Activated naive CD8-positive, alpha-beta T cell treated with anti-CD3 and anti-CD28 coated beads, Interleukin-2, amount 10 ng/mL, durations not matched to agents 7 days and 5 days (primary cell): ENCODE measurements around the gene OR2A5. TPM values are rescaled to one million over a fixed set of nuclear protein-coding genes. Genes with fewer than 3 reads are reported as not detected.
"Not testable (repeated sequence)": the region's sequence is repeated elsewhere in the genome, so short reads cannot be mapped to it uniquely, and the experiment has no call there.

Experiments
- ATAC-seq: fragments of 150-1000 bp; cut with Tn5 transposase; one replicate; pipeline ENCODE4 v1.10.0; 2021; ENCODE audit warnings: low read depth, moderate library complexity
- POLR2A ChIA-PET: fragments of 350-600 bp; sonication (Branson Sonifier 250); formaldehyde crosslinking; loops from one replicate; lab custom pipeline; 2021; ENCODE audit warnings: antibody characterized with exemption; lab: Charles Lee
- DNase-seq: peaks from one replicate; pipeline ENCODE4 v3.0.0; 2021
- H3K27ac Mint-ChIP-seq: one replicate; pipeline ENCODE4 v1.8.0; 2022; ENCODE audit warnings: mild to moderate bottlenecking, mixed read lengths
- H3K27me3 Mint-ChIP-seq: one replicate; pipeline ENCODE4 v1.8.0; 2022; ENCODE audit warnings: mild to moderate bottlenecking, moderate library complexity, mixed read lengths
- H3K36me3 Mint-ChIP-seq: one replicate; pipeline ENCODE4 v1.8.0; 2021; ENCODE audit warnings: mild to moderate bottlenecking, mixed read lengths
- H3K4me1 Mint-ChIP-seq: one replicate; pipeline ENCODE4 v1.8.0; 2021; ENCODE audit warnings: mixed read lengths
- H3K4me3 Mint-ChIP-seq: one replicate; pipeline ENCODE4 v1.8.0; 2022; ENCODE audit warnings: mild to moderate bottlenecking, moderate library complexity, mixed read lengths
- H3K9me3 Mint-ChIP-seq: one replicate; pipeline ENCODE4 v1.8.0; 2021; ENCODE audit warnings: mixed read lengths
- total RNA-seq, 2 experiments: library from RNA; stranded (reverse); gene quantifications; one replicate each; pipeline ENCODE4 v1.2.3, GENCODE V29; 2021

Gene OR2A5
- total RNA-seq, 2 experiments from 2014 or later = not detected

DNA sequence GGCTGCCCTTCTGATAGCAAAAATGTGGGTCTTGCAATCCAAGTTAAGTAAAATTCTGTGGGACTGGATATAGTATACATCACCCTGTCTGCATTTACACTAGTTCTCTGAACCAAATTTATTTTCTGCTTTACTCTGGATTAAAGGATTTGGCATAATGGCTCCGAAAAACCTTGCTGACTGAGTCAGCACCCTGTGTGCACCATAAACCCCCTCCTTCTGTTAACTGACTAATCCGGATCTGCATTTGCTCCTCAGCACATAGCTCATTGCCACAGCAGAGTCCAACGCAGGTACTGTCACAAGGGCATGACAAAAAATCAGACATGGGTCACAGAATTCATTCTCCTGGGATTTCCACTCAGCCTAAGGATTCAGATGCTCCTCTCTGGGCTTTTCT is 1.3 kb downstream of the OR2A5 start:
- Mint-ChIP-seq H3K27me3 (peaks cover 13% of the 10 kb centered on the region), H3K4me1 (no peaks in the 10 kb centered on the region), H3K27ac (no peak overlapping the region), H3K4me3 (no peak overlapping the region), H3K36me3 (no peaks in the 10 kb centered on the region), H3K9me3 (no peaks in the 10 kb centered on the region)
- POLR2A ChIA-PET = no interaction called here
- ATAC-seq (no peak), DNase-seq (no peak)

DNA sequence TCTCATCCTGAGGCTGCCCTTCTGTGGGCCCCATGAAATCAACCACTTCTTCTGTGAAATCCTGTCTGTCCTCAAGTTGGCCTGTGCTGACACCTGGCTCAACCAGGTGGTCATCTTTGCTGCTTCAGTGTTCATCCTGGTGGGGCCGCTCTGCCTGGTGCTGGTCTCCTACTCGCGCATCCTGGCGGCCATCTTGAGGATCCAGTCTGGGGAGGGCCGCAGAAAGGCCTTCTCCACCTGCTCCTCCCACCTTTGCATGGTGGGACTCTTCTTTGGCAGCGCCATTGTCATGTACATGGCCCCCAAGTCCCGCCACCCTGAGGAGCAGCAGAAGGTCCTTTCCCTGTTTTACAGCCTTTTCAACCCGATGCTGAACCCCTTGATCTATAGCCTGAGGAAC is 2.1 kb downstream of the OR2A5 start:
- H3K27ac Mint-ChIP-seq, H3K4me1 Mint-ChIP-seq, H3K9me3 Mint-ChIP-seq, H3K4me3 Mint-ChIP-seq, POLR2A ChIA-PET, DNase-seq, H3K36me3 Mint-ChIP-seq, ATAC-seq: not testable (repeated sequence)
- H3K27me3 Mint-ChIP-seq = peaks cover 14% of the 10 kb centered on the region

DNA sequence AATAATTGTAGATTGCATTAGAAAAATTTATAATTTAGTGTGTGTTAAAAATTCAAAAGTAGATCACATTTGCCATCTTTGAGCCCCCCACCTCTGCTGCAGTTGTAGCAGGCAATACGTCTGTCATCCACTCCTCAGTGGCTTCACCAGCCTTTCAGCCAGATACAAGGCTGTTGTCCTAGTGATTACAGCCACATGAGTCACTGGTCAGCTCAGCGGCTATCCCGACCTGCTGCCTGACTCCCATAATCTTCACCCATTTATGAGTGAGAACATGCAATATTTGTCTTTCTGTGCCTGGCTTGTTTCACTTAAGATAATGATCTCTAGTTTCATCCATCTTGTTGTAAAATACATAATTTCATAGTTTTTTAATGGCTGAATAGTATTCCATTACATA is 9.2 kb downstream of the OR2A5 start:
- peaks cover 5% of the 10 kb centered on the region for H3K27me3 Mint-ChIP-seq
- no peak overlapping the region for H3K4me3 Mint-ChIP-seq
- H3K36me3 Mint-ChIP-seq = no peaks in the 10 kb centered on the region
- DNase-seq = no peak
- H3K9me3 Mint-ChIP-seq = peaks cover 5% of the 10 kb centered on the region
- H3K4me1 Mint-ChIP-seq = no peaks in the 10 kb centered on the region
- ATAC-seq = no peak
- POLR2A ChIA-PET = no interaction called here
- no peak overlapping the region for H3K27ac Mint-ChIP-seq

- Mint-ChIP-seq H3K4me3 (no peak overlapping the region), H3K4me1 (no peaks in the 10 kb centered on the region), H3K27ac (no peak overlapping the region), H3K36me3 (no peaks in the 10 kb centered on the region), H3K9me3 (peaks cover 5% of the 10 kb centered on the region), H3K27me3 (peaks cover 15% of the 10 kb centered on the region)
- no peak for ATAC-seq
- DNase-seq = no peak
- POLR2A ChIA-PET = no interaction called here
Measured at GRCh38 chr7:144063710-144064109, 15.0 kb downstream of the OR2A5 start.

DNA sequence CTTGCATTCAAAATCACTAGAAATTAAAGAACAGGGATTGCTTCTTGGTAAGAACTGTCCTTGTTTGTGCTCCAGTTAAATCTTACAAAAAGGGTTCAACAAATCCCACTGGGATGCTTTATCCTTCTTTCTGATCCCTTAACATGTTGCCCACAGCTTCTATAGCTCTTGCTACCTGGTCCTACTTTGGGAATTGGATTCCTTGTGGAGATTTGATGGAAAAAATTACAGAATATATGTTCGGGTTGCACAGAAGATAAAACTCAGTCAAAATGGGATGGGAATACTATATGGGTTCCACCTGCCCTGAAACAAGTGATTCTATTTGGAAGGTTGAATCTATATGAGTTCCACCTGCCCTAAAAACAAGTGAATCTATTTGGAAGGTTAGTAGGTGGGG is 20.8 kb downstream of the OR2A5 start, which contains the start of gene OR2A25:
Gene OR2A25 (plus strand): TSS at position 301 of the 400 bp plus-strand sequence. CDS start 4,409 bp downstream, outside the sequence.
- Mint-ChIP-seq H3K27ac (no peak within 1 kb of the TSS), H3K4me3 (no peak within 1 kb of the TSS), H3K4me1 (no peaks in the 10 kb centered on the region), H3K27me3 (peaks cover 20% of the 10 kb centered on the region), H3K36me3 (no peaks in the 10 kb centered on the region), H3K9me3 (no peaks in the 10 kb centered on the region)
- POLR2A ChIA-PET = no interaction called here
- no peak for ATAC-seq
- no peak for DNase-seq

DNA sequence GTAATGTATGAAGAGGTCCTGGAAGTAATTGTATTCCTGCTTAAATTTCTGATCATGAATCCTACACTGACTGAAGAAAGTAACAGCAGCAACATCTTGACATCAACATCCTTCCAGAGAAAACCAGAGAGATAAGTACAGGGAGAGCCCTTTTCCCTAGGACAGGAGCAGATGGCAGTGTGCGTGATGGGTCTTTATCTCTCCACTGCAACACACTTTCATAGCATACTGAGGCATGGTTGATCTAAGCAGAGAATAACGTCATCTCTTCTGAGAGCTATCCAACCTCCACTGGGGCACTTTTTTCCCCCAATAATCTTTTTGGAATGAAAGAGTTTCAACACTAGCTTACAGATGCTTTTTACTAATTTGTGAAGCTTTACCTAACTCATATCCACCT is 21.2 kb downstream of the OR2A5 start:
- DNase-seq = no peak
- no peaks in the 10 kb centered on the region for H3K4me1 Mint-ChIP-seq
- no peaks in the 10 kb centered on the region for H3K9me3 Mint-ChIP-seq
- H3K4me3 Mint-ChIP-seq = no peak overlapping the region
- H3K27ac Mint-ChIP-seq = no peak overlapping the region
- H3K36me3 Mint-ChIP-seq = no peaks in the 10 kb centered on the region
- peaks cover 20% of the 10 kb centered on the region for H3K27me3 Mint-ChIP-seq
- no peak for ATAC-seq
- POLR2A ChIA-PET = no interaction called here

GRCh38 chr7:144074374-144074773 is 25.6 kb downstream of the OR2A5 start:
- no peak for DNase-seq
- Mint-ChIP-seq H3K27me3 (peaks cover 4% of the 10 kb centered on the region), H3K27ac (no peak overlapping the region), H3K4me3 (no peak overlapping the region), H3K9me3 (no peaks in the 10 kb centered on the region), H3K4me1 (no peaks in the 10 kb centered on the region), H3K36me3 (no peaks in the 10 kb centered on the region)
- ATAC-seq = no peak
- POLR2A ChIA-PET = no interaction called here

- POLR2A ChIA-PET = no interaction called here
- DNase-seq (no peak), ATAC-seq (no peak)
- no peaks in the 10 kb centered on the region for H3K9me3 Mint-ChIP-seq
- no peak within 1 kb of the TSS for H3K4me3 Mint-ChIP-seq
- H3K27ac Mint-ChIP-seq = no peak within 1 kb of the TSS
- no peaks in the 10 kb centered on the region for H3K36me3 Mint-ChIP-seq
- no peaks in the 10 kb centered on the region for H3K4me1 Mint-ChIP-seq
- peaks cover 11% of the 10 kb centered on the region for H3K27me3 Mint-ChIP-seq
Measured at GRCh38 chr7:144085978-144086377, 37.2 kb downstream of the OR2A5 start, which contains the start of gene OR2A12. OR2A12 (plus strand) TSS chr7:144086278; CDS start chr7:144095108, 8,830 bp downstream.

- DNase-seq = no peak
- Mint-ChIP-seq H3K27ac (no peak overlapping the region), H3K4me1 (no peaks in the 10 kb centered on the region), H3K4me3 (no peak overlapping the region), H3K27me3 (peaks cover 11% of the 10 kb centered on the region), H3K36me3 (no peaks in the 10 kb centered on the region), H3K9me3 (peaks cover 2% of the 10 kb centered on the region)
- POLR2A ChIA-PET = no interaction called here
- no peak for ATAC-seq
Measured at GRCh38 chr7:144086730-144087129, 38.0 kb downstream of the OR2A5 start.

GRCh38 chr7:144087230-144087629 is 38.5 kb downstream of the OR2A5 start:
- no peaks in the 10 kb centered on the region for H3K4me1 Mint-ChIP-seq
- POLR2A ChIA-PET = no interaction called here

GRCh38 chr7:144090667-144091066 is 41.9 kb downstream of the OR2A5 start:
- no peak overlapping the region for H3K4me3 Mint-ChIP-seq

More at GRCh38 chr7:144087230-144087629, 38.5 kb downstream of the OR2A5 start:
- no peak for ATAC-seq
- H3K9me3 Mint-ChIP-seq = peaks cover 2% of the 10 kb centered on the region
- H3K27me3 Mint-ChIP-seq = peaks cover 11% of the 10 kb centered on the region
- no peak overlapping the region for H3K4me3 Mint-ChIP-seq
- H3K27ac Mint-ChIP-seq = no peak overlapping the region
- H3K36me3 Mint-ChIP-seq = no peaks in the 10 kb centered on the region
- DNase-seq = no peak

DNA sequence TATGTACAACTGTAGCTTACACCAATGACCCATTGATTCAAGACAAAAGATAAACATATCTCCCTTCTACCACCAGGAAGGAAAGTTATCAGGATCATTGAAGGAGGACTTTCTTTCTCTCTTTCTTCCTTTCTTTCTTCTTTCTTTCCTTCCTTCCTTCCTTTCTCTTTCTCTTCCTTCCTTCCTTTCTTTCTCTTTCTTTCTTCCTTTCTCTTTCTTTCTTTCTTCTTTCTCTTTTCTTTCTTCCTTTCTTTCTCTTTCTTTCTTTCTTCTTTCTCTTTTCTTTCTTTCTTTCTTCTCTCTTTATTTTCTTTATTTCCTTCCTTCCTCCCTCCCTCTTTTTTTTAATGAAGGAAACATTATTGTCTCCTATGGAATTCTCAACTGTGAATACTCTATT is 50.0 kb downstream of the OR2A5 start:
- no peak overlapping the region for H3K4me3 Mint-ChIP-seq
- no peak for DNase-seq
- H3K4me1 Mint-ChIP-seq = no peaks in the 10 kb centered on the region
- peaks cover 1% of the 10 kb centered on the region for H3K9me3 Mint-ChIP-seq
- peaks cover 6% of the 10 kb centered on the region for H3K27me3 Mint-ChIP-seq
- POLR2A ChIA-PET = no interaction called here
- H3K36me3 Mint-ChIP-seq = no peaks in the 10 kb centered on the region
- no peak for ATAC-seq
- no peak overlapping the region for H3K27ac Mint-ChIP-seq

More at GRCh38 chr7:144090667-144091066, 41.9 kb downstream of the OR2A5 start:
- H3K9me3 Mint-ChIP-seq = peaks cover 5% of the 10 kb centered on the region
- no peaks in the 10 kb centered on the region for H3K36me3 Mint-ChIP-seq
- H3K27ac Mint-ChIP-seq = no peak overlapping the region
- DNase-seq = no peak
- POLR2A ChIA-PET = no interaction called here
- H3K27me3 Mint-ChIP-seq = peaks cover 11% of the 10 kb centered on the region
- no peaks in the 10 kb centered on the region for H3K4me1 Mint-ChIP-seq
- no peak for ATAC-seq

- H3K9me3 Mint-ChIP-seq = no peaks in the 10 kb centered on the region
- no peaks in the 10 kb centered on the region for H3K36me3 Mint-ChIP-seq
- ATAC-seq (no peak), DNase-seq (no peak)
- POLR2A ChIA-PET = no interaction called here
- H3K4me3 Mint-ChIP-seq = no peak overlapping the region
- H3K27ac Mint-ChIP-seq = no peak overlapping the region
- peaks cover 10% of the 10 kb centered on the region for H3K27me3 Mint-ChIP-seq
- no peaks in the 10 kb centered on the region for H3K4me1 Mint-ChIP-seq
Measured at GRCh38 chr7:144100607-144101006, 51.9 kb downstream of the OR2A5 start.

- POLR2A ChIA-PET = no interaction called here
- H3K4me1 Mint-ChIP-seq = no peaks in the 10 kb centered on the region
- no peak overlapping the region for H3K4me3 Mint-ChIP-seq
- no peaks in the 10 kb centered on the region for H3K36me3 Mint-ChIP-seq
- ATAC-seq (no peak), DNase-seq (no peak)
- H3K27ac Mint-ChIP-seq = no peak overlapping the region
- H3K27me3 Mint-ChIP-seq = peaks cover 10% of the 10 kb centered on the region
- H3K9me3 Mint-ChIP-seq = no peaks in the 10 kb centered on the region
Measured at GRCh38 chr7:144102041-144102440, 53.3 kb downstream of the OR2A5 start.

DNA sequence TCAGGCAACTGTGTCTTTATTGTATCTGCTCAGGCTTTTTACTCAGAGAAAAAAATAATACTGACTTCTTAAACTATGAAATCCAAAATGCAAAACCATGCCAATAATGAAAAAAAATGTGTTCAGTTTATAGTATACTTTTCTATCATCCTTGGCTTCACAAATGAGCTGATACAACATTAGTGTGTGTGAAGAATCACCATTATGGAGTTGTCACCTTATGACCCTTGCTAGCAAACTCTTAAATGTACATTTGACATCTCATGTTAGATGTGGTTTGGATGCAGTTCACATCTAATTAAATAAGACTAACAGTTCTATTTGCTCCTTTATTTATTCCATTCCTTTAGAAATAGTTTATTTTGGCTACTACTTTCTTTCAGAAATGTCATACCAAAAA is 56.5 kb downstream of the OR2A5 start:
- POLR2A ChIA-PET = no interaction called here
- Mint-ChIP-seq H3K36me3 (no peaks in the 10 kb centered on the region), H3K9me3 (no peaks in the 10 kb centered on the region), H3K27ac (no peak overlapping the region), H3K4me1 (no peaks in the 10 kb centered on the region), H3K4me3 (no peak overlapping the region), H3K27me3 (peaks cover 10% of the 10 kb centered on the region)
- ATAC-seq (no peak), DNase-seq (no peak)
